SK-N-SH treated with all-trans-retinoic acid at 6 μM for 48 hours (cell line): ENCODE data around the gene IGSF22.

Experiments used
- ATAC-seq: fragments of 200-7000 bp; cut with Tn5 transposase; 3 replicates; pipeline ENCODE4 v1.9.1; 2020; ENCODE audit warnings: mild to moderate bottlenecking, moderate library complexity
- ARNTL ChIP-seq: fragments of 450-650 bp; formaldehyde crosslinking; IDR thresholded peaks from 2 replicates; pipeline ENCODE4 v1.5.0; 2020; ENCODE audit warnings: low read depth, mild to moderate bottlenecking, moderate library complexity, borderline replicate concordance
- BACH2 ChIP-seq: fragments of 250-450 bp; sonication (Bioruptor Pico); IDR thresholded peaks from 2 replicates; pipeline ENCODE4 v1.9.0; 2021; ENCODE audit warnings: mild to moderate bottlenecking, borderline replicate concordance
- CSDC2 ChIP-seq: fragments of 250-450 bp; sonication (Bioruptor Pico); IDR thresholded peaks from 2 replicates; pipeline ENCODE4 v1.5.0; 2020; ENCODE audit warnings: mild to moderate bottlenecking, moderate library complexity
- GLIS3 ChIP-seq: fragments of 250-450 bp; sonication (Bioruptor Pico); IDR thresholded peaks from 2 replicates; pipeline ENCODE4 v1.5.0; 2020; ENCODE audit warnings: mild to moderate bottlenecking, moderate library complexity
- ISL1 ChIP-seq: fragments of 250-450 bp; sonication (Bioruptor Pico); IDR thresholded peaks from 2 replicates; pipeline ENCODE4 v2.1.2; 2022; ENCODE audit warnings: mild to moderate bottlenecking, moderate library complexity
- OSR1 ChIP-seq: fragments of 250-450 bp; sonication (Bioruptor Pico); IDR thresholded peaks from 2 replicates; pipeline ENCODE4 v1.8.0; 2022; ENCODE audit warnings: moderate library complexity, mild to moderate bottlenecking, inconsistent platforms
- PPARA ChIP-seq: fragments of 250-450 bp; sonication (Bioruptor Pico); IDR thresholded peaks from 2 replicates; pipeline ENCODE4 v1.5.0; 2020; ENCODE audit warnings: mild to moderate bottlenecking, borderline replicate concordance
- RARB ChIP-seq: fragments of 250-450 bp; sonication (Bioruptor Pico); IDR thresholded peaks from 2 replicates; pipeline ENCODE4 v1.8.0; 2021; ENCODE audit warnings: mild to moderate bottlenecking, moderate library complexity
- SNAI2 ChIP-seq: fragments of 250-450 bp; sonication (Bioruptor Pico); IDR thresholded peaks from 2 replicates; pipeline ENCODE4 v1.5.0; 2020; ENCODE audit warnings: mild to moderate bottlenecking, moderate library complexity
- TCF4 ChIP-seq: fragments of 250-450 bp; sonication (Bioruptor Pico); IDR thresholded peaks from 2 replicates; pipeline ENCODE4 v1.8.0; 2021; ENCODE audit warnings: mild to moderate bottlenecking, moderate library complexity, borderline replicate concordance
- TOX ChIP-seq: fragments of 250-450 bp; sonication (Bioruptor Pico); IDR thresholded peaks from 2 replicates; pipeline ENCODE4 v1.8.0; 2021; ENCODE audit warnings: mild to moderate bottlenecking, moderate library complexity, borderline replicate concordance
- ZC3H10 ChIP-seq: fragments of 250-450 bp; sonication (Bioruptor Pico); IDR thresholded peaks from 2 replicates; pipeline ENCODE4 v1.5.1; 2021; ENCODE audit warnings: mild to moderate bottlenecking, moderate library complexity
- ZFP3 ChIP-seq: fragments of 250-450 bp; sonication (Bioruptor Pico); IDR thresholded peaks from 2 replicates; pipeline ENCODE4 v1.5.0; 2020; ENCODE audit warnings: mild to moderate bottlenecking, moderate library complexity
- ZFP30 ChIP-seq: fragments of 450-650 bp; formaldehyde crosslinking; IDR thresholded peaks from 2 replicates; pipeline ENCODE4 v1.5.0; 2022; ENCODE audit warnings: mild to moderate bottlenecking, moderate library complexity
- ZNF565 ChIP-seq: fragments of 450-650 bp; formaldehyde crosslinking; conservative IDR thresholded peaks from 2 replicates; pipeline ENCODE4 v1.5.0; 2020; ENCODE audit warnings: low read depth, mild to moderate bottlenecking, moderate library complexity
- ZNF70 ChIP-seq: fragments of 450-650 bp; formaldehyde crosslinking; IDR thresholded peaks from 2 replicates; pipeline ENCODE4 v1.5.0; 2020; ENCODE audit warnings: mild to moderate bottlenecking, moderate library complexity
- ZNF8 ChIP-seq: fragments of 450-650 bp; formaldehyde crosslinking; IDR thresholded peaks from 2 replicates; pipeline ENCODE4 v1.5.0; 2020; ENCODE audit warnings: mild to moderate bottlenecking, moderate library complexity
- TF ChIP-seq, protein P1 (sequence below): fragments of 250-450 bp; sonication (Bioruptor Pico); IDR thresholded peaks from 2 replicates; pipeline ENCODE4 v1.5.1; 2020; ENCODE audit warnings: low read depth, mild to moderate bottlenecking, moderate library complexity
- TF ChIP-seq, protein P2 (sequence below): fragments of 250-450 bp; sonication (Bioruptor Pico); IDR thresholded peaks from 2 replicates; pipeline ENCODE4 v1.5.1; 2021; ENCODE audit warnings: mild to moderate bottlenecking, moderate library complexity
- TF ChIP-seq, protein P3 (sequence below): fragments of 250-450 bp; sonication (Bioruptor Pico); IDR thresholded peaks from 2 replicates; pipeline ENCODE4 v1.5.0; 2020; ENCODE audit warnings: mild to moderate bottlenecking, moderate library complexity
- TF ChIP-seq, protein P4 (sequence below): fragments of 250-450 bp; sonication (Bioruptor Pico); IDR thresholded peaks from 2 replicates; pipeline ENCODE4 v1.8.0; 2021; ENCODE audit warnings: low read depth, mild to moderate bottlenecking, moderate library complexity, borderline replicate concordance
- TF ChIP-seq, protein P5 (sequence below): fragments of 250-450 bp; sonication (Bioruptor Pico); IDR thresholded peaks from 2 replicates; pipeline ENCODE4 v1.8.0; 2020; ENCODE audit warnings: mild to moderate bottlenecking, moderate library complexity, borderline replicate concordance

The IGSF22 gene

DNA sequence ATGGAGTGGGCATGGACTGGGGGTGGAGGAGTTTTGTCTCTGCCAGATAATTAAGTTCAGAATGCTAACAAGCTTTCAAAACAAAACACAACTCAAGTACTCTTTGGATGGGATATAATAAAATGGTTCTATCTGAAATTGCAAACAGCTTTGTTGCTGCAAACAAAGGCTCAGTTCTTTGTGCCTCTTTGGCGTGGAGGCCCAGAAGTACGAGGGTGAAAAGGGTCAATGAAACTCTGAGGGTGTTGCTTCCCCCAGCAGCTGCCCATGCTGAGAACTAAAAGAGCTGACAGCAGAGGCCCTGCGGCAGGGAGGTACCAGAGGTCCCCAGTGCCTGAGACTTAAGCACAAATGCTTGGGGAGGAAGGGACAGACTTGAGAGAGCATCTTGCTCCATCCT lies 26.5 kb upstream of the IGSF22 start:
- no peak for ATAC-seq
- TF ChIP-seq, protein P1, sequence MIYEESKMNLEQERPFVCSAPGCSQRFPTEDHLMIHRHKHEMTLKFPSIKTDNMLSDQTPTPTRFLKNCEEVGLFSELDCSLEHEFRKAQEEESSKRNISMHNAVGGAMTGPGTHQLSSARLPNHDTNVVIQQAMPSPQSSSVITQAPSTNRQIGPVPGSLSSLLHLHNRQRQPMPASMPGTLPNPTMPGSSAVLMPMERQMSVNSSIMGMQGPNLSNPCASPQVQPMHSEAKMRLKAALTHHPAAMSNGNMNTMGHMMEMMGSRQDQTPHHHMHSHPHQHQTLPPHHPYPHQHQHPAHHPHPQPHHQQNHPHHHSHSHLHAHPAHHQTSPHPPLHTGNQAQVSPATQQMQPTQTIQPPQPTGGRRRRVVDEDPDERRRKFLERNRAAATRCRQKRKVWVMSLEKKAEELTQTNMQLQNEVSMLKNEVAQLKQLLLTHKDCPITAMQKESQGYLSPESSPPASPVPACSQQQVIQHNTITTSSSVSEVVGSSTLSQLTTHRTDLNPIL (CRISPR knock-in tag): no peak
- no peak for TF ChIP-seq ZNF565 (CRISPR knock-in tag)
- no peak for TF ChIP-seq SNAI2
- TF ChIP-seq ZNF70 (CRISPR knock-in tag): no peak
- no peak for TF ChIP-seq ZC3H10
- TF ChIP-seq, protein P2, sequence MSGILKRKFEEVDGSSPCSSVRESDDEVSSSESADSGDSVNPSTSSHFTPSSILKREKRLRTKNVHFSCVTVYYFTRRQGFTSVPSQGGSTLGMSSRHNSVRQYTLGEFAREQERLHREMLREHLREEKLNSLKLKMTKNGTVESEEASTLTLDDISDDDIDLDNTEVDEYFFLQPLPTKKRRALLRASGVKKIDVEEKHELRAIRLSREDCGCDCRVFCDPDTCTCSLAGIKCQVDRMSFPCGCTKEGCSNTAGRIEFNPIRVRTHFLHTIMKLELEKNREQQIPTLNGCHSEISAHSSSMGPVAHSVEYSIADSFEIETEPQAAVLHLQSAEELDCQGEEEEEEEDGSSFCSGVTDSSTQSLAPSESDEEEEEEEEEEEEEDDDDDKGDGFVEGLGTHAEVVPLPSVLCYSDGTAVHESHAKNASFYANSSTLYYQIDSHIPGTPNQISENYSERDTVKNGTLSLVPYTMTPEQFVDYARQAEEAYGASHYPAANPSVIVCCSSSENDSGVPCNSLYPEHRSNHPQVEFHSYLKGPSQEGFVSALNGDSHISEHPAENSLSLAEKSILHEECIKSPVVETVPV (CRISPR knock-in tag): no peak
- TF ChIP-seq, protein P3, sequence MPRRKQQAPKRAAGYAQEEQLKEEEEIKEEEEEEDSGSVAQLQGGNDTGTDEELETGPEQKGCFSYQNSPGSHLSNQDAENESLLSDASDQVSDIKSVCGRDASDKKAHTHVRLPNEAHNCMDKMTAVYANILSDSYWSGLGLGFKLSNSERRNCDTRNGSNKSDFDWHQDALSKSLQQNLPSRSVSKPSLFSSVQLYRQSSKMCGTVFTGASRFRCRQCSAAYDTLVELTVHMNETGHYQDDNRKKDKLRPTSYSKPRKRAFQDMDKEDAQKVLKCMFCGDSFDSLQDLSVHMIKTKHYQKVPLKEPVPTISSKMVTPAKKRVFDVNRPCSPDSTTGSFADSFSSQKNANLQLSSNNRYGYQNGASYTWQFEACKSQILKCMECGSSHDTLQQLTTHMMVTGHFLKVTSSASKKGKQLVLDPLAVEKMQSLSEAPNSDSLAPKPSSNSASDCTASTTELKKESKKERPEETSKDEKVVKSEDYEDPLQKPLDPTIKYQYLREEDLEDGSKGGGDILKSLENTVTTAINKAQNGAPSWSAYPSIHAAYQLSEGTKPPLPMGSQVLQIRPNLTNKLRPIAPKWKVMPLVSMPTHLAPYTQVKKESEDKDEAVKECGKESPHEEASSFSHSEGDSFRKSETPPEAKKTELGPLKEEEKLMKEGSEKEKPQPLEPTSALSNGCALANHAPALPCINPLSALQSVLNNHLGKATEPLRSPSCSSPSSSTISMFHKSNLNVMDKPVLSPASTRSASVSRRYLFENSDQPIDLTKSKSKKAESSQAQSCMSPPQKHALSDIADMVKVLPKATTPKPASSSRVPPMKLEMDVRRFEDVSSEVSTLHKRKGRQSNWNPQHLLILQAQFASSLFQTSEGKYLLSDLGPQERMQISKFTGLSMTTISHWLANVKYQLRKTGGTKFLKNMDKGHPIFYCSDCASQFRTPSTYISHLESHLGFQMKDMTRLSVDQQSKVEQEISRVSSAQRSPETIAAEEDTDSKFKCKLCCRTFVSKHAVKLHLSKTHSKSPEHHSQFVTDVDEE (CRISPR knock-in tag): no peak
- TF ChIP-seq RARB (CRISPR knock-in tag): no peak
- no peak for TF ChIP-seq TOX (CRISPR knock-in tag)
- no peak for TF ChIP-seq ZNF8 (CRISPR knock-in tag)
- TF ChIP-seq TCF4 (CRISPR knock-in tag): no peak
- TF ChIP-seq, protein P4, sequence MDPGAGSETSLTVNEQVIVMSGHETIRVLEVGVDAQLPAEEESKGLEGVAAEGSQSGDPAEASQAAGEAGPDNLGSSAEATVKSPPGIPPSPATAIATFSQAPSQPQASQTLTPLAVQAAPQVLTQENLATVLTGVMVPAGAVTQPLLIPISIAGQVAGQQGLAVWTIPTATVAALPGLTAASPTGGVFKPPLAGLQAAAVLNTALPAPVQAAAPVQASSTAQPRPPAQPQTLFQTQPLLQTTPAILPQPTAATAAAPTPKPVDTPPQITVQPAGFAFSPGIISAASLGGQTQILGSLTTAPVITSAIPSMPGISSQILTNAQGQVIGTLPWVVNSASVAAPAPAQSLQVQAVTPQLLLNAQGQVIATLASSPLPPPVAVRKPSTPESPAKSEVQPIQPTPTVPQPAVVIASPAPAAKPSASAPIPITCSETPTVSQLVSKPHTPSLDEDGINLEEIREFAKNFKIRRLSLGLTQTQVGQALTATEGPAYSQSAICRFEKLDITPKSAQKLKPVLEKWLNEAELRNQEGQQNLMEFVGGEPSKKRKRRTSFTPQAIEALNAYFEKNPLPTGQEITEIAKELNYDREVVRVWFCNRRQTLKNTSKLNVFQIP (CRISPR knock-in tag): no peak
- TF ChIP-seq ISL1: no peak
- no peak for TF ChIP-seq ZFP3 (CRISPR knock-in tag)
- no peak for TF ChIP-seq CSDC2
- TF ChIP-seq OSR1: no peak
- no peak for TF ChIP-seq GLIS3 (CRISPR knock-in tag)
- no peak for TF ChIP-seq ARNTL

DNA sequence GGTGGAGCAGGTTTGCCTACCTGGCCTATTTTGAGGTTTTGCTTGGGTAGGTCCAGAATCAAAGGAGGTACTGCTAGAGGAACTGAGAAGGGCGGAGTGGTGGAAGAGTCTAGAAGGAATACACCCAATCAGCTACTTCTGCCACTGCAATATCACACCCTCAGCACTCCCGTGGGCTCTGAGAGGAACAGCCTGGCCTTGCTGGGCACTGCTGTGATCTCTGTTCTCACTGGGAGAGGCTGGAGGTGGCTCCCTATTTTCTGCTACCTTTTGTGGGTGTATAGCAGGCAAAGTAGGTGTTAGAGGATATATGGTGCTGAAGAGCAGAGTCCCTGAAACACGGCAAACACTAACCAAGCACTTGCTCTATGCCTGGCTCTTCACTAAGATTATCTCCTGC lies 25.0 kb upstream of the IGSF22 start:
- ATAC-seq: no peak
- TF ChIP-seq SNAI2 (no peak), PPARA (no peak), ISL1 (no peak), TCF4 (CRISPR knock-in tag) (no peak), ZNF565 (CRISPR knock-in tag) (no peak), TOX (CRISPR knock-in tag) (no peak), ZFP30 (CRISPR knock-in tag) (no peak), ARNTL (no peak), GLIS3 (CRISPR knock-in tag) (no peak), BACH2 (CRISPR knock-in tag) (no peak), RARB (CRISPR knock-in tag) (no peak), OSR1 (no peak), ZC3H10 (no peak), ZNF8 (CRISPR knock-in tag) (no peak), ZNF70 (CRISPR knock-in tag) (no peak)
- TF ChIP-seq, protein P5, sequence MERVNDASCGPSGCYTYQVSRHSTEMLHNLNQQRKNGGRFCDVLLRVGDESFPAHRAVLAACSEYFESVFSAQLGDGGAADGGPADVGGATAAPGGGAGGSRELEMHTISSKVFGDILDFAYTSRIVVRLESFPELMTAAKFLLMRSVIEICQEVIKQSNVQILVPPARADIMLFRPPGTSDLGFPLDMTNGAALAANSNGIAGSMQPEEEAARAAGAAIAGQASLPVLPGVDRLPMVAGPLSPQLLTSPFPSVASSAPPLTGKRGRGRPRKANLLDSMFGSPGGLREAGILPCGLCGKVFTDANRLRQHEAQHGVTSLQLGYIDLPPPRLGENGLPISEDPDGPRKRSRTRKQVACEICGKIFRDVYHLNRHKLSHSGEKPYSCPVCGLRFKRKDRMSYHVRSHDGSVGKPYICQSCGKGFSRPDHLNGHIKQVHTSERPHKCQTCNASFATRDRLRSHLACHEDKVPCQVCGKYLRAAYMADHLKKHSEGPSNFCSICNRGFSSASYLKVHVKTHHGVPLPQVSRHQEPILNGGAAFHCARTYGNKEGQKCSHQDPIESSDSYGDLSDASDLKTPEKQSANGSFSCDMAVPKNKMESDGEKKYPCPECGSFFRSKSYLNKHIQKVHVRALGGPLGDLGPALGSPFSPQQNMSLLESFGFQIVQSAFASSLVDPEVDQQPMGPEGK (CRISPR knock-in tag): no peak
- TF ChIP-seq, protein P2 (CRISPR knock-in tag): no peak
- TF ChIP-seq, protein P3 (CRISPR knock-in tag): no peak
